T-helper 2 cell treated with Interferon-gamma antibody and Interleukin-4, amounts not matched to agents 5 μg/mL and 100 μg/mL, for 36 hours (primary cell): Measurements from ENCODE around the gene ISLR2.
"Not testable (repeated sequence)": the region's sequence is repeated elsewhere in the genome, so short reads cannot be mapped to it uniquely, and the experiment has no call there.

Source experiments
- DNase-seq: peaks from one replicate; pipeline ENCODE4 v3.0.0; 2021; ENCODE audit warnings: low spot score
- H3K27ac Mint-ChIP-seq: one replicate; pipeline ENCODE4 v1.8.0; 2021; ENCODE audit warnings: mild to moderate bottlenecking, mixed read lengths
- H3K27me3 Mint-ChIP-seq: one replicate; pipeline ENCODE4 v1.8.0; 2021; ENCODE audit warnings: low read depth, mixed read lengths
- H3K36me3 Mint-ChIP-seq: one replicate; pipeline ENCODE4 v1.8.0; 2021; ENCODE audit warnings: low read depth, mixed read lengths
- H3K4me1 Mint-ChIP-seq: one replicate; pipeline ENCODE4 v1.8.0; 2021; ENCODE audit warnings: low read depth, mixed read lengths
- H3K4me3 Mint-ChIP-seq: one replicate; pipeline ENCODE4 v1.8.0; 2022; ENCODE audit warnings: mild to moderate bottlenecking, moderate library complexity, mixed read lengths
- H3K9me3 Mint-ChIP-seq: one replicate; pipeline ENCODE4 v1.8.0; 2021; ENCODE audit warnings: mixed read lengths

The ISLR2 gene

GRCh38 chr15:74130155-74130848 is at the start of gene ISLR2:
ISLR2 (plus strand) TSS chr15:74130586; CDS start chr15:74132755, 2,169 bp downstream.
- Mint-ChIP-seq H3K9me3 (no peaks in the 10 kb centered on the region), H3K4me3 (no peak within 1 kb of the TSS), H3K27me3 (peaks cover 78% of the 10 kb centered on the region), H3K27ac (peak within 1 kb of the TSS; percentile 68), H3K4me1 (peaks cover 5% of the 10 kb centered on the region), H3K36me3 (peaks cover 2% of the 10 kb centered on the region)
- DNase-seq = no peak

GRCh38 chr15:74082450-74082849 is 47.9 kb upstream of the ISLR2 start, which contains the start of gene GOLGA6A:
GOLGA6A (minus strand) TSS chr15:74082550; CDS start chr15:74082509, 41 bp downstream.
- not testable (repeated sequence) for H3K4me3 Mint-ChIP-seq, H3K27ac Mint-ChIP-seq, DNase-seq, H3K36me3 Mint-ChIP-seq, H3K9me3 Mint-ChIP-seq, H3K27me3 Mint-ChIP-seq, H3K4me1 Mint-ChIP-seq

- not testable (repeated sequence) for H3K9me3 Mint-ChIP-seq, H3K36me3 Mint-ChIP-seq, H3K4me1 Mint-ChIP-seq, DNase-seq, H3K4me3 Mint-ChIP-seq, H3K27ac Mint-ChIP-seq, H3K27me3 Mint-ChIP-seq
These were observed 35.8 kb upstream of the ISLR2 start for GRCh38 chr15:74094567-74094966.

GRCh38 chr15:74095610-74096009 is 34.8 kb upstream of the ISLR2 start:
- not testable (repeated sequence) for H3K9me3 Mint-ChIP-seq

GRCh38 chr15:74096753-74097474 is 33.5 kb upstream of the ISLR2 start:
- not testable (repeated sequence) for H3K4me3 Mint-ChIP-seq, H3K9me3 Mint-ChIP-seq, H3K27me3 Mint-ChIP-seq, H3K4me1 Mint-ChIP-seq, H3K36me3 Mint-ChIP-seq, H3K27ac Mint-ChIP-seq, DNase-seq

More at GRCh38 chr15:74095610-74096009, 34.8 kb upstream of the ISLR2 start:
- H3K4me3 Mint-ChIP-seq, H3K36me3 Mint-ChIP-seq, H3K27ac Mint-ChIP-seq, H3K4me1 Mint-ChIP-seq, H3K27me3 Mint-ChIP-seq, DNase-seq: not testable (repeated sequence)

- not testable (repeated sequence) for H3K27me3 Mint-ChIP-seq, H3K9me3 Mint-ChIP-seq, H3K36me3 Mint-ChIP-seq
These were observed 30.2 kb upstream of the ISLR2 start for GRCh38 chr15:74099963-74100733.

GRCh38 chr15:74108111-74108510 is 22.3 kb upstream of the ISLR2 start:
- Mint-ChIP-seq H3K27me3 (no peaks in the 10 kb centered on the region), H3K36me3 (no peaks in the 10 kb centered on the region), H3K9me3 (no peaks in the 10 kb centered on the region), H3K27ac (no peak overlapping the region), H3K4me3 (no peak overlapping the region), H3K4me1 (no peaks in the 10 kb centered on the region)
- DNase-seq = no peak

More at GRCh38 chr15:74099963-74100733, 30.2 kb upstream of the ISLR2 start:
- Mint-ChIP-seq H3K4me3 (peak overlapping the region; percentile 84), H3K27ac (peak overlapping the region; percentile 87)
- DNase-seq = peak; percentile 86
- not testable (repeated sequence) for H3K4me1 Mint-ChIP-seq

GRCh38 chr15:74108611-74109010 is 21.8 kb upstream of the ISLR2 start:
- not testable (repeated sequence) for H3K27ac Mint-ChIP-seq, H3K36me3 Mint-ChIP-seq, H3K4me1 Mint-ChIP-seq, H3K4me3 Mint-ChIP-seq, H3K9me3 Mint-ChIP-seq, DNase-seq, H3K27me3 Mint-ChIP-seq

GRCh38 chr15:74109713-74110112 is 20.7 kb upstream of the ISLR2 start:
- no peaks in the 10 kb centered on the region for H3K9me3 Mint-ChIP-seq
- DNase-seq = no peak
- H3K27me3 Mint-ChIP-seq = peaks cover 2% of the 10 kb centered on the region
- H3K4me3 Mint-ChIP-seq = no peak overlapping the region
- H3K4me1 Mint-ChIP-seq = no peaks in the 10 kb centered on the region
- H3K36me3 Mint-ChIP-seq = no peaks in the 10 kb centered on the region
- no peak overlapping the region for H3K27ac Mint-ChIP-seq

GRCh38 chr15:74120426-74120825 is 10.0 kb upstream of the ISLR2 start:
- Mint-ChIP-seq H3K4me1 (no peaks in the 10 kb centered on the region), H3K27me3 (peaks cover 27% of the 10 kb centered on the region), H3K27ac (no peak overlapping the region)

GRCh38 chr15:74121039-74121438 is 9.3 kb upstream of the ISLR2 start:
- no peak for DNase-seq
- Mint-ChIP-seq H3K4me3 (no peak overlapping the region), H3K27ac (no peak overlapping the region), H3K36me3 (no peaks in the 10 kb centered on the region), H3K27me3 (peaks cover 27% of the 10 kb centered on the region), H3K9me3 (no peaks in the 10 kb centered on the region), H3K4me1 (no peaks in the 10 kb centered on the region)

More at GRCh38 chr15:74120426-74120825, 10.0 kb upstream of the ISLR2 start:
- Mint-ChIP-seq H3K4me3 (no peak overlapping the region), H3K36me3 (no peaks in the 10 kb centered on the region), H3K9me3 (no peaks in the 10 kb centered on the region)
- no peak for DNase-seq

- no peaks in the 10 kb centered on the region for H3K36me3 Mint-ChIP-seq
- H3K4me3 Mint-ChIP-seq = no peak overlapping the region
- no peak for DNase-seq
- no peaks in the 10 kb centered on the region for H3K4me1 Mint-ChIP-seq
- H3K9me3 Mint-ChIP-seq = no peaks in the 10 kb centered on the region
- H3K27ac Mint-ChIP-seq = no peak overlapping the region
- H3K27me3 Mint-ChIP-seq = peaks cover 29% of the 10 kb centered on the region
These were observed 8.5 kb upstream of the ISLR2 start for GRCh38 chr15:74121858-74122257.

GRCh38 chr15:74122403-74123130 is 7.8 kb upstream of the ISLR2 start:
- Mint-ChIP-seq H3K9me3 (no peaks in the 10 kb centered on the region), H3K4me1 (no peaks in the 10 kb centered on the region), H3K4me3 (no peak overlapping the region), H3K36me3 (no peaks in the 10 kb centered on the region), H3K27me3 (peaks cover 36% of the 10 kb centered on the region), H3K27ac (no peak overlapping the region)
- DNase-seq = no peak

GRCh38 chr15:74123131-74123429 is 7.3 kb upstream of the ISLR2 start:
- no peaks in the 10 kb centered on the region for H3K9me3 Mint-ChIP-seq
- no peak overlapping the region for H3K27ac Mint-ChIP-seq
- no peak for DNase-seq
- no peak overlapping the region for H3K4me3 Mint-ChIP-seq
- H3K27me3 Mint-ChIP-seq = peaks cover 40% of the 10 kb centered on the region
- H3K4me1 Mint-ChIP-seq = no peaks in the 10 kb centered on the region
- no peaks in the 10 kb centered on the region for H3K36me3 Mint-ChIP-seq
